ENCODE measurements around the gene NDUFAB1.

DNA sequence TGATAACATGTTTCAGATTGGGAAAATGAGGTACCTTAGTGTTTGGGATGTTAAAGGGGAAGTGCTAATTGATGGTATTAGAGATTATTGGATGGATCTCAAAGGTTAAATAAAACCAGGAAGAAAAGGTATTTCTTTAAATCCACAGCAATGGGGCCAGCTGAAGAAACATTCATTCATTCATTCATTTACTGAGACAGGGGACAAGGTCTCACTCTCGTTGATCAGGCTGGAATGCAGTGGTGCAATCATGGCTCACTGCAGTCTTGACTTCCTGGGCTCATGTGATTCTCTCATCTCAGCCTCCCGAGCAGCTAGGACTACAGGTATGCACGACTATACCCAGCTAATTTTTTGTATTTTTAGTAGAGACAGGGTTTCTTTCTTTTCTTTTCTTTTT lies 58.7 kb downstream of the NDUFAB1 start:
- no peak for TF ChIP-seq POU6F1 (CRISPR knock-in tag; IDR thresholded peaks at IDR 0.05; ENCODE audit: borderline replicate concordance, low read depth)
- no peak for TF ChIP-seq ZFP3 (CRISPR knock-in tag; IDR thresholded peaks at IDR 0.05)
- TF ChIP-seq ZC3H10 (CRISPR knock-in tag; IDR thresholded peaks at IDR 0.05): no peak
- TF ChIP-seq CREB5 (CRISPR knock-in tag; IDR thresholded peaks at IDR 0.05; ENCODE audit: low read depth): no peak
- no peak for TF ChIP-seq PATZ1 (CRISPR knock-in tag; IDR thresholded peaks at IDR 0.05; ENCODE audit: borderline replicate concordance)
- no peak for TF ChIP-seq RARB (CRISPR knock-in tag; IDR thresholded peaks at IDR 0.05)
